Gastroesophageal sphincter (tissue), 3 donors: ENCODE measurements around the gene IL21.

Source experiments
- CTCF ChIP-seq, 4 experiments: fragments of 200-600 bp in 2 of 4; fragments of 450-650 bp in 2 of 4; sonication (generic) in 1 of 4; IDR thresholded peaks; one replicate each; pipeline ENCODE4 v1.5.1; 2017 to 2019; ENCODE audit warnings: antibody characterized with exemption in 4 of 4, mild to moderate bottlenecking in 2 of 4, moderate library complexity in 2 of 4
- EP300 ChIP-seq: sonication (generic); formaldehyde crosslinking; IDR thresholded peaks from one replicate; pipeline ENCODE4 v1.6.1; 2017; ENCODE audit warnings: antibody characterized with exemption, mild to moderate bottlenecking
- POLR2A ChIP-seq, 2 donors: fragments of 450-650 bp; IDR thresholded peaks; one replicate each; pipeline ENCODE4 v1.6.1; 2017; ENCODE audit warnings: antibody characterized with exemption in 2 of 2, mild to moderate bottlenecking in 2 of 2, moderate library complexity in 1 of 2
- POLR2AphosphoS5 ChIP-seq: sonication (generic); formaldehyde crosslinking; IDR thresholded peaks from one replicate; pipeline ENCODE4 v1.6.1; 2017; ENCODE audit warnings: antibody characterized with exemption

GRCh38 chr4:122562449-122562848 is 58.4 kb downstream of the IL21 start:
- TF ChIP-seq CTCF (IDR thresholded peaks at IDR 0.05), result no peak
- no peak for TF ChIP-seq POLR2A (IDR thresholded peaks at IDR 0.05)
- TF ChIP-seq EP300, result no peak
- no peak for TF ChIP-seq POLR2AphosphoS5
